ENCODE measurements around the gene GNG8. TPM values are rescaled to one million over a fixed set of nuclear protein-coding genes. Genes with fewer than 3 reads are reported as not detected.
"Not testable (repeated sequence)": the region's sequence is repeated elsewhere in the genome, so short reads cannot be mapped to it uniquely, and the experiment has no call there.

Gene GNG8
- polyA plus RNA-seq, 1 donor from 2014 or later = not detected

GRCh38 chr19:46631481-46631880 is 4.5 kb downstream of the GNG8 start:
- Mint-ChIP-seq H3K4me1 (peaks cover 0 to 15% (median 14%) of the 10 kb centered on the region in 3 donors), H3K36me3 (no peaks in the 10 kb centered on the region), H3K9me3 (no peaks in the 10 kb centered on the region), H3K27me3 (peaks cover 15% of the 10 kb centered on the region), H3K27ac (no peak overlapping the region), H3K4me3 (no peak overlapping the region)

- Mint-ChIP-seq H3K9me3 (no peaks in the 10 kb centered on the region), H3K36me3 (no peaks in the 10 kb centered on the region), H3K27me3 (peaks cover 15% of the 10 kb centered on the region), H3K4me3 (no peak overlapping the region), H3K4me1 (peaks cover 0 to 13% (median 13%) of the 10 kb centered on the region in 3 donors), H3K27ac (no peak overlapping the region)
These were observed 5.3 kb downstream of the GNG8 start for GRCh38 chr19:46630586-46631205.

GRCh38 chr19:46629546-46630025 is 6.4 kb downstream of the GNG8 start:
- H3K4me1 Mint-ChIP-seq = peaks cover 0 to 16% (median 14%) of the 10 kb centered on the region in 3 donors
- H3K27ac Mint-ChIP-seq = no peak overlapping the region

GRCh38 chr19:46628970-46629369 is 7.0 kb downstream of the GNG8 start:
- Mint-ChIP-seq H3K4me1 (peaks cover 0 to 18% (median 16%) of the 10 kb centered on the region in 3 donors), H3K27me3 (peaks cover 12% of the 10 kb centered on the region), H3K27ac (peak overlapping the region in 1 of 3 donors; percentile 50)
- H3K36me3 Mint-ChIP-seq, H3K9me3 Mint-ChIP-seq, H3K4me3 Mint-ChIP-seq: not testable (repeated sequence)

More at GRCh38 chr19:46629546-46630025, 6.4 kb downstream of the GNG8 start:
- Mint-ChIP-seq H3K27me3 (peaks cover 12% of the 10 kb centered on the region), H3K4me3 (no peak overlapping the region), H3K36me3 (no peaks in the 10 kb centered on the region), H3K9me3 (no peaks in the 10 kb centered on the region)

GRCh38 chr19:46626446-46626845 is 9.6 kb downstream of the GNG8 start:
- Mint-ChIP-seq H3K9me3 (no peaks in the 10 kb centered on the region), H3K27me3 (peaks cover 4% of the 10 kb centered on the region), H3K27ac (no peak overlapping the region), H3K36me3 (no peaks in the 10 kb centered on the region), H3K4me3 (no peak overlapping the region), H3K4me1 (peaks cover 10 to 23% (median 13%) of the 10 kb centered on the region in 3 donors)

GRCh38 chr19:46625731-46626130 is 10.3 kb downstream of the GNG8 start:
- Mint-ChIP-seq H3K36me3 (no peaks in the 10 kb centered on the region), H3K9me3 (no peaks in the 10 kb centered on the region), H3K4me1 (peaks cover 10 to 23% (median 17%) of the 10 kb centered on the region in 3 donors), H3K27me3 (peaks cover 3% of the 10 kb centered on the region), H3K4me3 (no peak overlapping the region), H3K27ac (no peak overlapping the region)

GRCh38 chr19:46624958-46625661 is 10.9 kb downstream of the GNG8 start, which contains the start of gene PTGIR:
TSS of gene PTGIR (minus strand) at chr19:46625089. CDS start at chr19:46624225, 864 bp downstream.
- Mint-ChIP-seq H3K9me3 (no peaks in the 10 kb centered on the region), H3K27ac (peak within 1 kb of the TSS in 1 of 3 donors; percentile 73), H3K36me3 (no peaks in the 10 kb centered on the region), H3K27me3 (peaks cover 3% of the 10 kb centered on the region), H3K4me3 (peak within 1 kb of the TSS in 2 of 4 donors; percentile 8 to 83), H3K4me1 (peaks cover 10 to 26% (median 21%) of the 10 kb centered on the region in 3 donors)

- H3K27me3 Mint-ChIP-seq = no peaks in the 10 kb centered on the region
- peaks cover 15 to 37% (median 29%) of the 10 kb centered on the region in 3 donors for H3K4me1 Mint-ChIP-seq
- H3K36me3 Mint-ChIP-seq = no peaks in the 10 kb centered on the region
- H3K4me3 Mint-ChIP-seq = peak overlapping the region in 1 of 4 donors; percentile 8
- peak overlapping the region in 1 of 3 donors; percentile 73 for H3K27ac Mint-ChIP-seq
- no peaks in the 10 kb centered on the region for H3K9me3 Mint-ChIP-seq
These were observed 12.0 kb downstream of the GNG8 start for GRCh38 chr19:46623915-46624502.

GRCh38 chr19:46622118-46622446 is 13.9 kb downstream of the GNG8 start:
- Mint-ChIP-seq H3K9me3 (no peaks in the 10 kb centered on the region), H3K4me3 (peak overlapping the region in 2 of 4 donors; percentile 43 to 47), H3K27me3 (no peaks in the 10 kb centered on the region), H3K36me3 (no peaks in the 10 kb centered on the region), H3K4me1 (peaks cover 20 to 42% (median 36%) of the 10 kb centered on the region in 3 donors), H3K27ac (peak overlapping the region; percentile 59 to 93 (median 84))

- peaks cover 26 to 45% (median 42%) of the 10 kb centered on the region in 3 donors for H3K4me1 Mint-ChIP-seq
- peaks cover 2% of the 10 kb centered on the region for H3K27me3 Mint-ChIP-seq
- H3K27ac Mint-ChIP-seq = peak overlapping the region; percentile 59 to 99 (median 84)
- peak overlapping the region in 3 of 4 donors; percentile 32 to 47 (median 43) for H3K4me3 Mint-ChIP-seq
- no peaks in the 10 kb centered on the region for H3K36me3 Mint-ChIP-seq
- H3K9me3 Mint-ChIP-seq = no peaks in the 10 kb centered on the region
These were observed 14.5 kb downstream of the GNG8 start for GRCh38 chr19:46621191-46622117.

GRCh38 chr19:46620716-46621115 is 15.3 kb downstream of the GNG8 start:
- peaks cover 26 to 45% (median 42%) of the 10 kb centered on the region in 3 donors for H3K4me1 Mint-ChIP-seq
- H3K9me3 Mint-ChIP-seq = no peaks in the 10 kb centered on the region
- no peak overlapping the region for H3K4me3 Mint-ChIP-seq
- H3K36me3 Mint-ChIP-seq = no peaks in the 10 kb centered on the region
- peak overlapping the region; percentile 84 to 99 (median 98) for H3K27ac Mint-ChIP-seq
- peaks cover 2% of the 10 kb centered on the region for H3K27me3 Mint-ChIP-seq

GRCh38 chr19:46620267-46620666 is 15.7 kb downstream of the GNG8 start:
- Mint-ChIP-seq H3K27me3 (peaks cover 2% of the 10 kb centered on the region), H3K36me3 (no peaks in the 10 kb centered on the region), H3K4me1 (peaks cover 26 to 45% (median 42%) of the 10 kb centered on the region in 3 donors), H3K4me3 (peak overlapping the region; percentile 13 to 90 (median 80)), H3K27ac (peak overlapping the region; percentile 84 to 99 (median 98)), H3K9me3 (no peaks in the 10 kb centered on the region)

- no peaks in the 10 kb centered on the region for H3K36me3 Mint-ChIP-seq
- no peaks in the 10 kb centered on the region for H3K9me3 Mint-ChIP-seq
- peak overlapping the region; percentile 75 to 92 (median 81) for H3K4me3 Mint-ChIP-seq
- H3K27me3 Mint-ChIP-seq = peaks cover 2% of the 10 kb centered on the region
- peak overlapping the region; percentile 84 to 99 (median 98) for H3K27ac Mint-ChIP-seq
- peaks cover 33 to 41% (median 40%) of the 10 kb centered on the region in 3 donors for H3K4me1 Mint-ChIP-seq
These were observed 17.3 kb downstream of the GNG8 start for GRCh38 chr19:46618670-46619231.

- Mint-ChIP-seq H3K4me1 (peaks cover 36 to 42% (median 42%) of the 10 kb centered on the region in 3 donors), H3K27me3 (peaks cover 2% of the 10 kb centered on the region), H3K9me3 (no peaks in the 10 kb centered on the region), H3K4me3 (peak overlapping the region in 1 of 4 donors; percentile 3), H3K36me3 (no peaks in the 10 kb centered on the region), H3K27ac (peak overlapping the region in 2 of 3 donors; percentile 81 to 99)
These were observed 18.4 kb downstream of the GNG8 start for GRCh38 chr19:46617601-46618000.

All from IgD-negative memory B cell (primary cell).